GM18870 (cell line): ENCODE results near the gene CHD9.
A peak's percentile ranks its signal among the peaks of the same experiment; 100 is the strongest.
"Not testable (repeated sequence)": the region's sequence is repeated elsewhere in the genome, so short reads cannot be mapped to it uniquely, and the experiment has no call there.

Source experiments
- ATAC-seq: cut with Tn5 transposase; IDR thresholded peaks from one replicate; pipeline ENCODE4 v1.9.1; 2021; ENCODE audit warnings: moderate library complexity; ENCODE audit not compliant: unreplicated experiment

CHD9 gene

GRCh38 chr16:53069772-53070171, 15.0 kb downstream of the CHD9 start:
- ATAC-seq = no peak

GRCh38 chr16:53071748-53072301, 17.0 kb downstream of the CHD9 start:
- ATAC-seq = peak; percentile 47

GRCh38 chr16:53073022-53073421, 18.2 kb downstream of the CHD9 start:
- no peak for ATAC-seq

- ATAC-seq = not testable (repeated sequence)
Observed at GRCh38 chr16:53074296-53074695, 19.5 kb downstream of the CHD9 start.

GRCh38 chr16:53075461-53075860, 20.7 kb downstream of the CHD9 start:
- not testable (repeated sequence) for ATAC-seq

GRCh38 chr16:53078247-53078646, 23.5 kb downstream of the CHD9 start:
- ATAC-seq = no peak

- ATAC-seq = no peak
Observed at GRCh38 chr16:53078765-53079485, 24.1 kb downstream of the CHD9 start.

GRCh38 chr16:53080345-53081031, 25.7 kb downstream of the CHD9 start:
- no peak for ATAC-seq

- ATAC-seq = no peak
Observed at GRCh38 chr16:53081032-53081424, 26.2 kb downstream of the CHD9 start.

GRCh38 chr16:53081686-53082407, 27.1 kb downstream of the CHD9 start:
- no peak for ATAC-seq

- ATAC-seq = no peak
Observed at GRCh38 chr16:53082509-53082908, 27.7 kb downstream of the CHD9 start.

GRCh38 chr16:53083119-53083518, 28.3 kb downstream of the CHD9 start:
- ATAC-seq = no peak

GRCh38 chr16:53084141-53084541, 29.4 kb downstream of the CHD9 start:
- no peak for ATAC-seq

- ATAC-seq = no peak
Observed at GRCh38 chr16:53084746-53085334, 30.0 kb downstream of the CHD9 start.

- ATAC-seq = no peak
Observed at GRCh38 chr16:53085369-53085843, 30.6 kb downstream of the CHD9 start.

- no peak for ATAC-seq
Observed at GRCh38 chr16:53085931-53086421, 31.2 kb downstream of the CHD9 start.

- ATAC-seq = no peak
Observed at GRCh38 chr16:53087101-53087500, 32.3 kb downstream of the CHD9 start.

- ATAC-seq = no peak
Observed at GRCh38 chr16:53089434-53090285, 34.9 kb downstream of the CHD9 start.

GRCh38 chr16:53090286-53090590, 35.4 kb downstream of the CHD9 start:
- no peak for ATAC-seq
